GM12878 (cell line): Measurements from ENCODE around the gene IL17RC. TPM values are rescaled to one million over a fixed set of nuclear protein-coding genes. Genes with fewer than 3 reads are reported as not detected.

Experiments
- ATAC-seq: fragments of 200-7000 bp; cut with Tn5 transposase; 3 replicates; pipeline ENCODE4 v1.9.1; 2020; ENCODE audit warnings: mild to moderate bottlenecking, moderate library complexity
- BruUV-seq: library from RNA; stranded (reverse); fragments of 400-500 nt; replicated peaks from 2 replicates; lab custom pipeline; 2021; lab: Mats Ljungman, UMichigan
- CTCF ChIA-PET: fragments of 300-600 bp; sonication (Branson Sonifier 250); formaldehyde crosslinking; extraction: SDS; loops from one replicate; lab custom pipeline; 2021; ENCODE audit warnings: inconsistent platforms; lab: Yijun Ruan, JAX
- POLR2A ChIA-PET: fragments of 350-600 bp; formaldehyde crosslinking; extraction: SDS; loops from one replicate; lab custom pipeline; 2021; ENCODE audit warnings: inconsistent platforms; lab: Charles Lee
- RAD21 ChIA-PET: fragments of 300-600 bp; sonication (Branson Sonifier 250); formaldehyde crosslinking; loops from one replicate; lab custom pipeline; 2023; ENCODE audit warnings: antibody characterized with exemption; ENCODE audit not compliant: unreplicated experiment; lab: Charles Lee
- SMC1A ChIA-PET: fragments of 300-600 bp; sonication (Branson Sonifier 250); formaldehyde crosslinking; loops from one replicate; lab custom pipeline; 2023; ENCODE audit not compliant: unreplicated experiment, uncharacterized antibody; lab: Charles Lee
- DNase-seq: peaks from one replicate; pipeline ENCODE4 v3.0.0-alpha.2; 2011; ENCODE audit warnings: low read depth, low spot score
- FAIRE-seq: peaks from 3 replicates; lab custom pipeline; 2011; peaks lifted over from hg19 to GRCh38; lab: Jason Lieb, UNC
- H2AFZ ChIP-seq: 2 replicates; pipeline ENCODE4 v1.6.0; 2011; ENCODE audit warnings: low read depth, low read length, control low read depth; ENCODE audit not compliant: control insufficient read depth
- H3K27ac ChIP-seq: 2 replicates; pipeline ENCODE4 v1.5.1; 2011; ENCODE audit warnings: control low read depth; ENCODE audit not compliant: control insufficient read depth, insufficient read depth
- H3K27me3 ChIP-seq, 2 experiments: replicated peaks in 1 of 2; 2 replicates each; pipeline versions ENCODE4 v1.6.0 to v1.6.1; 2011; ENCODE audit warnings: low read length in 1 of 2; ENCODE audit not compliant: control insufficient read depth in 2 of 2, insufficient read depth in 2 of 2
- H3K36me3 ChIP-seq, 2 experiments: 2 replicates each; pipeline ENCODE4 v1.5.1; 2011; ENCODE audit warnings: low read length in 1 of 2; ENCODE audit not compliant: control insufficient read depth in 2 of 2, insufficient read depth in 2 of 2
- H3K4me1 ChIP-seq: 2 replicates; pipeline ENCODE4 v1.6.1; 2011; ENCODE audit warnings: mild to moderate bottlenecking, low read length, moderate library complexity, mixed read lengths; ENCODE audit not compliant: control insufficient read depth, insufficient read depth
- H3K4me2 ChIP-seq: 2 replicates; pipeline ENCODE4 v1.6.0; 2011; ENCODE audit warnings: control low read depth; ENCODE audit not compliant: control insufficient read depth, insufficient read depth
- H3K4me3 ChIP-seq: fragments of 200-600 bp; sonication (generic); 2 replicates; pipeline ENCODE4 v1.5.1; 2016
- H3K79me2 ChIP-seq: 2 replicates; pipeline ENCODE4 v1.6.0; 2011; ENCODE audit warnings: low read length; ENCODE audit not compliant: control insufficient read depth, insufficient read depth
- H3K9ac ChIP-seq: 2 replicates; pipeline ENCODE4 v1.8.0; 2011; ENCODE audit warnings: low read length, control low read depth, mixed read lengths; ENCODE audit not compliant: control insufficient read depth, insufficient read depth
- H3K9me3 ChIP-seq: replicated peaks from 3 replicates; pipeline ENCODE4 v1.5.1; 2011; ENCODE audit warnings: mild to moderate bottlenecking, low read length; ENCODE audit not compliant: control insufficient read depth, insufficient read depth
- H4K20me1 ChIP-seq: 2 replicates; pipeline ENCODE4 v1.6.0; 2011; ENCODE audit not compliant: control insufficient read depth, insufficient read depth
- IKZF2 ChIP-seq, 2 experiments: fragments of 450-650 bp; IDR thresholded peaks; 2 replicates each; pipeline ENCODE4 v1.6.1; 2017; ENCODE audit warnings: mild to moderate bottlenecking in 2 of 2, moderate library complexity in 2 of 2
- MYC ChIP-seq: IDR thresholded peaks from 2 replicates; pipeline ENCODE4 v1.6.1; 2011; ENCODE audit warnings: mild to moderate bottlenecking, low read length, moderate library complexity, inconsistent platforms; ENCODE audit not compliant: insufficient read depth, insufficient replicate concordance, insufficient read length, severe bottlenecking
- POU2F2 ChIP-seq: IDR thresholded peaks from 3 replicates; pipeline ENCODE4 v1.6.1; 2011; ENCODE audit warnings: low read depth, mild to moderate bottlenecking, low read length, borderline replicate concordance
- WGBS: methylation state at CpG from one replicate; pipeline ENCODE4 v1.1.6; 2016; ENCODE audit warnings: low lambda C conversion rate; ENCODE audit not compliant: insufficient replicate concordance, insufficient coverage; ENCODE audit errors: missing lambda C conversion rate; 5-methylcytosine and 5-hydroxymethylcytosine counted together
- in situ Hi-C: fragments of 300-500 bp; cut with MboI; formaldehyde crosslinking; loops from 9 replicates; pipeline ENCODE4 v1.14.3; 2018; ENCODE audit warnings: mixed read lengths
- intact Hi-C: fragments of 100-400 bp; cut with micrococcal nuclease; formaldehyde crosslinking; loops from one replicate; pipeline ENCODE4 v1.14.2; 2022; ENCODE audit not compliant: unreplicated experiment
- polyA plus RNA-seq, 11 experiments: library from polyadenylated mRNA; depleted of rRNA in 4 of 11; unstranded in 6 of 11; stranded (reverse) in 5 of 11; fragments of >200 nt; fragmentation: Nextera tagmentation in 4 of 11; fragmentation: Illumina TruSeq in 1 of 11; extraction: Ambion mirVana in 4 of 11; extraction: Trizol in 1 of 11; gene quantifications; 1 replicate in 1 of 11; 2 replicates in 10 of 11; pipeline versions ENCODE4 v1.2.1 to v1.2.3, GENCODE V29; 2011 to 2016; ENCODE audit warnings: inconsistent platforms in 2 of 11, missing spikeins in 2 of 11, low read depth in 1 of 11
- total RNA-seq, 4 experiments: library from RNA; depleted of rRNA in 3 of 4; stranded (reverse); fragments of >200 nt in 3 of 4; fragmentation: Illumina TruSeq in 1 of 4; extraction: Trizol in 1 of 4; gene quantifications; 2 replicates each; pipeline versions ENCODE4 v1.2.1 to v1.2.3, GENCODE V29; 2013 to 2021
- TF ChIP-seq, protein P1 (sequence below): fragments of 450-650 bp; IDR thresholded peaks from 2 replicates; pipeline ENCODE4 v1.6.1; 2017; ENCODE audit warnings: mild to moderate bottlenecking
- TF ChIP-seq, protein P2 (sequence below): fragments of 450-650 bp; formaldehyde crosslinking; IDR thresholded peaks from 2 replicates; pipeline ENCODE4 v1.5.0; 2022; ENCODE audit warnings: mild to moderate bottlenecking, missing genetic modification characterization
- TF ChIP-seq, protein P3 (sequence below): fragments of 450-650 bp; IDR thresholded peaks from 2 replicates; pipeline ENCODE4 v1.6.1; 2017; ENCODE audit warnings: antibody characterized with exemption, mild to moderate bottlenecking, moderate library complexity

Gene IL17RC
- total and polyA plus RNA-seq, 10 of the 15 experiments (the other 5 are each of a cell fraction or from before 2014, with no cell fraction given), result 0.07 to 4.4 (median 0.34) TPM; not detected in 3

DNA sequence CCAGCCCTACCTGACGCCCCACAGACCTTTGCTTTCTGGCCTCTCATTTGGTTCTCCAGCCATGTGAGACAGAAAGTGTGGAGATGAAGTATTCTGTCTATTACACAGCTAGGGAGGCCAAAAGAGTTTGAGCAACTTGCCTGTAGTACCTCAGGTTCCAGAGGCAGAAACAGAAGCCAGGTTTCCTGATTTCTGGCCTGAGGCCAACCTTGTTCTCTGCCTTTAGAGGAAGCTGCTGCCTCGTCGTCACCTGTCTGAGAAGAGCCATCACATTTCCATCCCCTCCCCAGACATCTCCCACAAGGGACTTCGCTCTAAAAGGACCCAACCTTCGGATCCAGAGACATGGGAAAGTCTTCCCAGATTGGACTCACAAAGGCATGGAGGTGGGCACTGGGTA is 10.4 kb upstream of the IL17RC start:
- ChIA-PET POLR2A (no interaction called here), CTCF (no interaction called here), RAD21 (no interaction called here), SMC1A (interaction anchor here (2.3 kb wide), 1 partner anchor 16 kb away, joined by 5 read pairs; the partner anchor contains the start of gene JAGN1)
- FAIRE-seq (no peak), ATAC-seq (no peak), DNase-seq (no peak)
- no peaks in the 10 kb centered on the region for H4K20me1 ChIP-seq
- no peaks in the 10 kb centered on the region for H3K79me2 ChIP-seq
- H3K4me1 ChIP-seq, result peaks cover 16% of the 10 kb centered on the region
- TF ChIP-seq, protein P1, sequence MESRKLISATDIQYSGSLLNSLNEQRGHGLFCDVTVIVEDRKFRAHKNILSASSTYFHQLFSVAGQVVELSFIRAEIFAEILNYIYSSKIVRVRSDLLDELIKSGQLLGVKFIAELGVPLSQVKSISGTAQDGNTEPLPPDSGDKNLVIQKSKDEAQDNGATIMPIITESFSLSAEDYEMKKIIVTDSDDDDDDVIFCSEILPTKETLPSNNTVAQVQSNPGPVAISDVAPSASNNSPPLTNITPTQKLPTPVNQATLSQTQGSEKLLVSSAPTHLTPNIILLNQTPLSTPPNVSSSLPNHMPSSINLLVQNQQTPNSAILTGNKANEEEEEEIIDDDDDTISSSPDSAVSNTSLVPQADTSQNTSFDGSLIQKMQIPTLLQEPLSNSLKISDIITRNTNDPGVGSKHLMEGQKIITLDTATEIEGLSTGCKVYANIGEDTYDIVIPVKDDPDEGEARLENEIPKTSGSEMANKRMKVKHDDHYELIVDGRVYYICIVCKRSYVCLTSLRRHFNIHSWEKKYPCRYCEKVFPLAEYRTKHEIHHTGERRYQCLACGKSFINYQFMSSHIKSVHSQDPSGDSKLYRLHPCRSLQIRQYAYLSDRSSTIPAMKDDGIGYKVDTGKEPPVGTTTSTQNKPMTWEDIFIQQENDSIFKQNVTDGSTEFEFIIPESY, result no peak
- TF ChIP-seq, protein P2, sequence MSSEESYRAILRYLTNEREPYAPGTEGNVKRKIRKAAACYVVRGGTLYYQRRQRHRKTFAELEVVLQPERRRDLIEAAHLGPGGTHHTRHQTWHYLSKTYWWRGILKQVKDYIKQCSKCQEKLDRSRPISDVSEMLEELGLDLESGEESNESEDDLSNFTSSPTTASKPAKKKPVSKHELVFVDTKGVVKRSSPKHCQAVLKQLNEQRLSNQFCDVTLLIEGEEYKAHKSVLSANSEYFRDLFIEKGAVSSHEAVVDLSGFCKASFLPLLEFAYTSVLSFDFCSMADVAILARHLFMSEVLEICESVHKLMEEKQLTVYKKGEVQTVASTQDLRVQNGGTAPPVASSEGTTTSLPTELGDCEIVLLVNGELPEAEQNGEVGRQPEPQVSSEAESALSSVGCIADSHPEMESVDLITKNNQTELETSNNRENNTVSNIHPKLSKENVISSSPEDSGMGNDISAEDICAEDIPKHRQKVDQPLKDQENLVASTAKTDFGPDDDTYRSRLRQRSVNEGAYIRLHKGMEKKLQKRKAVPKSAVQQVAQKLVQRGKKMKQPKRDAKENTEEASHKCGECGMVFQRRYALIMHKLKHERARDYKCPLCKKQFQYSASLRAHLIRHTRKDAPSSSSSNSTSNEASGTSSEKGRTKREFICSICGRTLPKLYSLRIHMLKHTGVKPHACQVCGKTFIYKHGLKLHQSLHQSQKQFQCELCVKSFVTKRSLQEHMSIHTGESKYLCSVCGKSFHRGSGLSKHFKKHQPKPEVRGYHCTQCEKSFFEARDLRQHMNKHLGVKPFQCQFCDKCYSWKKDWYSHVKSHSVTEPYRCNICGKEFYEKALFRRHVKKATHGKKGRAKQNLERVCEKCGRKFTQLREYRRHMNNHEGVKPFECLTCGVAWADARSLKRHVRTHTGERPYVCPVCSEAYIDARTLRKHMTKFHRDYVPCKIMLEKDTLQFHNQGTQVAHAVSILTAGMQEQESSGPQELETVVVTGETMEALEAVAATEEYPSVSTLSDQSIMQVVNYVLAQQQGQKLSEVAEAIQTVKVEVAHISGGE (CRISPR knock-in tag), result no peak
- TF ChIP-seq IKZF2 (IDR thresholded peaks at IDR 0.05) (no peak), MYC (no peak), POU2F2 (no peak)
- TF ChIP-seq, protein P3, sequence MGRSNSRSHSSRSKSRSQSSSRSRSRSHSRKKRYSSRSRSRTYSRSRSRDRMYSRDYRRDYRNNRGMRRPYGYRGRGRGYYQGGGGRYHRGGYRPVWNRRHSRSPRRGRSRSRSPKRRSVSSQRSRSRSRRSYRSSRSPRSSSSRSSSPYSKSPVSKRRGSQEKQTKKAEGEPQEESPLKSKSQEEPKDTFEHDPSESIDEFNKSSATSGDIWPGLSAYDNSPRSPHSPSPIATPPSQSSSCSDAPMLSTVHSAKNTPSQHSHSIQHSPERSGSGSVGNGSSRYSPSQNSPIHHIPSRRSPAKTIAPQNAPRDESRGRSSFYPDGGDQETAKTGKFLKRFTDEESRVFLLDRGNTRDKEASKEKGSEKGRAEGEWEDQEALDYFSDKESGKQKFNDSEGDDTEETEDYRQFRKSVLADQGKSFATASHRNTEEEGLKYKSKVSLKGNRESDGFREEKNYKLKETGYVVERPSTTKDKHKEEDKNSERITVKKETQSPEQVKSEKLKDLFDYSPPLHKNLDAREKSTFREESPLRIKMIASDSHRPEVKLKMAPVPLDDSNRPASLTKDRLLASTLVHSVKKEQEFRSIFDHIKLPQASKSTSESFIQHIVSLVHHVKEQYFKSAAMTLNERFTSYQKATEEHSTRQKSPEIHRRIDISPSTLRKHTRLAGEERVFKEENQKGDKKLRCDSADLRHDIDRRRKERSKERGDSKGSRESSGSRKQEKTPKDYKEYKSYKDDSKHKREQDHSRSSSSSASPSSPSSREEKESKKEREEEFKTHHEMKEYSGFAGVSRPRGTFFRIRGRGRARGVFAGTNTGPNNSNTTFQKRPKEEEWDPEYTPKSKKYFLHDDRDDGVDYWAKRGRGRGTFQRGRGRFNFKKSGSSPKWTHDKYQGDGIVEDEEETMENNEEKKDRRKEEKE, result no peak
- H3K27me3 ChIP-seq, result no peaks in the 10 kb centered on the region
- H3K27ac ChIP-seq, result no peak overlapping the region
- H3K9ac ChIP-seq, result no peak overlapping the region
- 43% methylated on average over 5 of the region's 5 CpGs for WGBS
- no peaks in the 10 kb centered on the region for H3K36me3 ChIP-seq
- in situ Hi-C loops, result no loop called here
- no peaks in the 10 kb centered on the region for H3K9me3 ChIP-seq
- intact Hi-C loops, result no loop called here
- BruUV-seq, result no TSS peak
- no peak overlapping the region for H3K4me3 ChIP-seq
- no peak overlapping the region for H2AFZ ChIP-seq
- H3K4me2 ChIP-seq, result no peak overlapping the region
